ENCODE data around the gene TGIF2LY. TPM values are rescaled to one million over a fixed set of nuclear protein-coding genes. Genes with fewer than 3 reads are reported as not detected.
"Not testable (repeated sequence)": the region's sequence is repeated elsewhere in the genome, so short reads cannot be mapped to it uniquely, and the experiment has no call there.

Gene TGIF2LY
- not detected for total RNA-seq (2021; fragmentation: NEBNext Ultra II Directional; extraction: Animal tissue kit (Norgen Biotek cat#: 25700))
- long read RNA-seq = 0 reads

- H3K36me3 Mint-ChIP-seq (ENCODE audit: low read depth); DNase-seq; H3K9me3 Mint-ChIP-seq; H3K4me1 Mint-ChIP-seq (ENCODE audit: low read depth); H3K27me3 Mint-ChIP-seq (ENCODE audit: insufficient read depth); H3K27ac Mint-ChIP-seq; H3K4me3 Mint-ChIP-seq: not testable (repeated sequence)
These were observed at the start of gene TGIF2LY for GRCh38 chrY:3578767-3579166. TGIF2LY (plus strand) TSS chrY:3579067; CDS start chrY:3579245, 178 bp downstream.
